Temporal lobe (tissue), 2 donors: ENCODE results near the gene RABGAP1. TPM values are rescaled to one million over a fixed set of nuclear protein-coding genes. Genes with fewer than 3 reads are reported as not detected.

Experiments used
- small RNA-seq: library from RNA; depleted of rRNA; stranded (forward); fragments of <200 nt; gene quantifications from one replicate; pipeline ENCODE3, GENCODE V24; 2014; ENCODE audit warnings: low replicate concordance
- total RNA-seq: library from RNA; depleted of rRNA; stranded (reverse); fragments of >200 nt; gene quantifications from one replicate; pipeline ENCODE4 v1.2.3, GENCODE V29; 2014

Gene RABGAP1
- total RNA-seq, 1 donor from 2014 or later, result 96.1 TPM

Small RNA genes within 50 kb of the gene (small RNA-seq; reads per million reads assigned to genes)
- not detected for gene GPR21
- gene RNY1P15, result not detected

Other genes with a start within 250 kb of the RABGAP1 start
- gene OR1L4, start 217.0 kb upstream of the RABGAP1 start, total RNA-seq, result not detected
- gene OR1L6, start 198.7 kb upstream of the RABGAP1 start, total RNA-seq, result not detected
- gene OR5C1, start 152.1 kb upstream of the RABGAP1 start, total RNA-seq, result not detected
- not detected for gene OR1K1, start 140.9 kb upstream of the RABGAP1 start, total RNA-seq
- 32.5 TPM for gene PDCL, start 112.4 kb upstream of the RABGAP1 start, total RNA-seq
- gene RC3H2, start 35.7 kb upstream of the RABGAP1 start, total RNA-seq, result 95.1 TPM
- gene ZBTB6, start 27.7 kb upstream of the RABGAP1 start, total RNA-seq, result 59.7 TPM
- gene ZBTB26, start 9.5 kb upstream of the RABGAP1 start, total RNA-seq, result 12.5 TPM
- 10.3 TPM for gene GPR21, start 92.6 kb downstream of the RABGAP1 start, total RNA-seq